EL (cell line): ENCODE measurements around the gene OR10J1.
"Not testable (repeated sequence)": the region's sequence is repeated elsewhere in the genome, so short reads cannot be mapped to it uniquely, and the experiment has no call there.

Experiments
- DNase-seq: peaks from one replicate; pipeline ENCODE4 v3.0.0-alpha.2; 2016

The OR10J1 gene, protein sequence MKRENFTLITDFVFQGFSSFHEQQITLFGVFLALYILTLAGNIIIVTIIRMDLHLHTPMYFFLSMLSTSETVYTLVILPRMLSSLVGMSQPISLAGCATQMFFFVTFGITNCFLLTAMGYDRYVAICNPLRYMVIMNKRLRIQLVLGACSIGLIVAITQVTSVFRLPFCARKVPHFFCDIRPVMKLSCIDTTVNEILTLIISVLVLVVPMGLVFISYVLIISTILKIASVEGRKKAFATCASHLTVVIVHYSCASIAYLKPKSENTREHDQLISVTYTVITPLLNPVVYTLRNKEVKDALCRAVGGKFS

DNA sequence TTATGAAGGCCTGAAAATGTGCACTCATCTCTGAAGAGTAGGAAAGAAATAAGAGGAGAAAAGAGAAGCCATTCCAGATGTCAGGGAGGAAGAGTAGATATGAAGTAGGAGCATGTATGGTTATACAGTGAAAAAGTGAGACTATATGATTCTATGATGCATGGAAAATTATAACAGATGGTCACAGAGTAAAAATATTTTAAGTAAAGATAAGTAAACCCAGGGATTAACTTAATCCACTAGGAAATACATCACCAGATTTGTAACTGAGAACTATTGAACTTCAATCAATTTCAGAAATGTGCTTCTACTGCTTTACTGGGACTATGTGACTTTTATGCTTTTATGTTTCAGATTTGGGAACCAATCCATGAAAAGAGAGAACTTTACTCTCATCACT lies at the start of gene OR10J1:
TSS of gene OR10J1 (plus strand) at position 301 of the 400 bp plus-strand sequence. CDS start at position 371, 70 bp downstream.
- no peak for DNase-seq

DNA sequence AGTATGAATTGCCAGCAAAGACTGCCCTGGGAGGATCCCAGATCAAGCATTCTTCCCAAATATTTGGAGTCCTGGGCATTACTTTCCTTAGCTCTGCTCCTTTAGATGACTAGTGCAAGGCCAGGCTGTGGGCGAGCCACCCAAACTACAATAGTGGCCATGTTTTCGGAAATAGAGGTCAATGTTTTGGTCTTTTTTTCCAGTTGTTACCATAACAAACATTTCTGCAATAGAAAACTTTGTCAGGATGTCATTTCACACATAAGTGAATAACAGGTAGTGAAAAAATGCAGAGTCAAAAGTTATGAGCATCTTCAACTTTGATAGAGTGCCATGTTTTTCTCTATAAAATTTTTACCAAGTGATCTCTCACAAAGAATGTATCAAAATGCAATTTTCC lies 32.7 kb upstream of the OR10J1 start:
- DNase-seq = no peak

DNA sequence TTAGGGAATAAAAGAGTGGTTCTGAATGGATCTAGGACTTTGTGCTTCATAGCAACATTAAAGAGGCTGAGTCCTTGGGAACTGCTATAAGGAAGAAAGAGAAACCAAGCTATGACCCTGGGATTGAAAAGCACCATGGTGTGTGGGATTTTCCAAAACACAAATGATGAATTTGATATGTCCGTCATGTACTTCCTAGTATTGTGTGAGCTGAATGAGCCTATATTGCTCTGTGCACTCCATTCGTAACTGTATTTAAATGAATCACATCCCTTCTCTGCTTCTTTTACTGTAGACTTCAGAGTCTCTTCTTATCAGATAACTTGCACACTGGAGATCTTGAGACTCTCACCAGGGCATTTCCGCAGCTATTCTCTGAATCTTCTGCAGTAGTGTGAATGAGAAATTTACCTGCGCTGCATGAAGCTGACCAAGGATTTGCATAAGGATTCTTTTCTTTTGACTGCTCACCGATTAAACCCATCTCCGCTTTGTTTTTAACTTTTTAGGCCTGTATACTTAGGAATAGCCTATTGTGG lies 30.6 kb upstream of the OR10J1 start:
- no peak for DNase-seq

DNA sequence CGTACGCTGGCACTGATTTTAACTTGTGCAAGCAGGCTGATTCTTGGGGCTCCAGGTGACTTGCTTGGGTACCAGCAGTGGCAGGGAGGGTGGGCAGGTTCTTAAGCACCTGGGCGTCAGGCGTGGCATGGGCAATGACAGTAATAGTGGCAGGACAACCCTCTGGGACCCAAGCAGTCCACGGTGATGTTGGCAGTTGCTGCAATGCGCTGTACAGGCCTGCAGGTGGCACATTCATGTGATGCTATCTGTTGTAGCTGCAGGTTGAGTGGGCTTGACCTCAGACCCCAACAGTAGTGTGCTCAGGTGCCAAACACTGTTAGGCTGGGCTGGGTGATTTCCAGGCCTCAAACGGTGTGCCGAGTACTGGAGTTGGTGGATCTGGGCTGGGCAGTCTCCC lies 17.7 kb upstream of the OR10J1 start:
- no peak for DNase-seq

DNA sequence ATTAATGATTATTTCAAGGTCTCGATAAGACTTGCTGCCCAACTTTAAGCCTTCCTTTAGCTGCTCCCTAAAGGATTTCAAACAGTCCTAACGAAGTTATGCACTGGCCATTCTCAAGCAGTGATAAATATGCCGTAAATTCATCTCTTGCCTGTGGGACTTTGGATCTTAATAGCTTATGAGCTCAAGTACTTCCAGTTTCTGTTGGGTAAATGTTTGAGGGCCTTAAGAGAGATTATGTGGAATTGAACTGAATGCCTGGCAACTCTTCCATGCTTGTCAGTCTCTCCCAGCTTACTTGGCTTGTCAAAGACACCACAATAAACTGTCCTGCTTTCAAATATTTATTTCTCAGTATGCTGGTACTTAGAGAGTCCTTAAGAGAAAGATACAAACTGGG lies 11.0 kb upstream of the OR10J1 start:
- peak; percentile 62 for DNase-seq

DNA sequence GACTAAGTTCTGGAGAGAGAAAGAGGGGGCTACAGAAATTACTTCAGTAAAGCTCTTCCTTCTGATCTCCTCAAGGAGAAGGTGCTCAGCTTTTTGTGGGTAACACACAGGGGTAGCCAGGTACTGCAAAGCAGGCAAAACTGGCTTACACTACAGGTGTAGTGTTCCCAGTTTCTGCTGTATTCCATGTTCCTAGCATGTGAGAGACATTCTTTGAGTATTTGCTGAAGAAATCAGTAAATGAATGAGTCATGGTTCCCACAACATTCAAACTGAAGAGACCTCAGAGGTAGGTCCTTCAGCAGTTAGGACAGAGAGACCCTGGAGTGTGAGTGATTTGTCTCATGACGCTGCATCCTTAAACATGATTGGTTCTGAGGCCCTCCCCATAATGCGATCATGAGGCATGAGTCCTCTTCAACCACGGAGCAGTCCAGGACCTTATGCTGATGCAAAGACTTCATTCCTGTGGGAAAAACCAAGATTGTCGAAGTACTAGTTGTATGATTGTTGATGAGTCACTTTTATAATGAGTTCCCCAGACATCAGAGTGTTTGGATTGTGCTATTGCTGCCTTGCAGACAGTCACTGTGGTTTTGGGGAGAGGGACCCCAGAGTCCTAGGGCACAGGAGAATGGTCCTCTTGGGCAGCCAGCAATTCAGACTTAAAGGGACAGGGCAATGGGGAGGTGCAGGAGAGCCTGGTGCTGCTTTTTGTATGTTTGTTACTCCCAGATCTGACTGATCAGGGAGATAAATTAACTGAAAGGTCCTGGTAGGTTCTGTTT lies 10.3 kb upstream of the OR10J1 start:
- DNase-seq = peak; percentile 98

DNA sequence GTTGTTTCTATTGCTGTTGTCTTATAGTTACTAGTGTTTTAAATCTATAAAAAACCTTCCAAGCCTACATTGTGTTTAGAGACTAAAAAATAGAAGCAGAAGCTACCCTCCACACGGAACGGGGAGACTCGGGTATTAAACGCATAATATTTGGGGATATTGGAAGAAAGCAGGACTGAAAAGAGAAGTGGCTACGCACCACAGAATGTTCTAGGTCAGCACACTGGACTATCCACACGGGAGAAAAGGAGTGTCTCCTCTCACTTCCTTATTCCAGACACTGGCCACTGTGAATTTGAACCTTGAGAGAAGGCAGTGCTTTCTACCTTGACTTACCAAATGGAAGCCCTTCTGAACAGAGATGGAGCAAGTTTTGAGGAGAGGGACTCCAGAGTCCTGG lies 8.5 kb upstream of the OR10J1 start:
- no peak for DNase-seq

DNA sequence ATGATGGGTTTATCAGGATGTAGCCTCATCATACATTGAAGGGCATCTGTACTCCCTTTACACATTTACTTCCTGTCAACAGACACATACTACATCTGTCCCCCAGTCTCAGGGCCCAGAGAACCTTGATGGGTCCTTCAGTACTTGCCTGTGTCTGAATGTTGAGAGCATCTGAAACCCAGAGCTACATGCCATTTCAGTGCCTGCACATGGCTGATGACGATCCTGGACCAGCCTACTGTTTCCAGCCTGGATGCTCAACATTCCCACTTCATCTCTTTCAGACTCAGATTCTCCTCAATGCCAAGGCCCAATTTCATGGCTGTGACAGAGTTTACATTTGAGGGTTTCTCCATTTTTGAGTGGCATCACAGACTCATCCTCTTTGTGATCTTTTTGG lies 7.6 kb upstream of the OR10J1 start, which contains the start of gene OR10J4:
TSS of gene OR10J4 (plus strand) at position 301 of the 400 bp plus-strand sequence.
- no peak for DNase-seq

DNA sequence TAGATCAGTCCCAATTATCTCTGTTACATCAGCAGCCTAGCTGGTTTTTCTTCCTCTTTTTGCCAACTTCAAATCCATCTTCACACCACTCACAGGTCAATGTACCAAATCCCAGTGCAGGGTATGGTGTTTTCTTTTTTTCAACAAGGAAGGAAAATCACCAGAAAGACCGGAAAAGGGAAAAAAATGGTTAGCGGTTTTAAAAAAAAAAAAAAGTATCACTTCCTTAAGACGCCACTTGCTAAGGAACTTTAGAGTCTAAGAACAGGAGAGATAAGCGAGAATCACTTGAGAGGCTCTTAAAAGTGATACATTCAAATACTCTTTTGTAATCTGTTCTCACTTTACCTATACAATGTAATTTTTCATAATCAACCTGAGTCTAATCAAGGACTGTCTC lies 3.1 kb upstream of the OR10J1 start:
- DNase-seq = no peak

DNA sequence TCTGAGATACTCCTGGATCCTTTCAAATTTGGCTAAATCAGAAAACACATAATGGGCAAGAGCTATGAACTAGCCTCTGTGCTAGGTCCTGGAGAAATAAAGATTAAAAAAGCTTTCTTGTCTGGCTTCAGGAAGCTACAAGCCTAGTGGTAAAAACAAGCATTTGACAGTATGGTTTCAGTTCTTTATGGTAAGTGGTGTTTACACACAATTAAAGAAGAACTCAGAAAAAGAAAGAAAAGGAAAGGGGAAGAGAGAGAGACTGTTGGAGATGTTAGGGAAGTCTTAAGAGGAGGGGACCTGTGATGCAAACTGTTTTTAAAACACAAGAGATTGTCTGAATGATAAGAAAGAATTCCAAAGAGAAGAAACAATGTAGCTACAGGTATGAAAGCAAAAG lies 1.8 kb downstream of the OR10J1 start:
- no peak for DNase-seq

DNA sequence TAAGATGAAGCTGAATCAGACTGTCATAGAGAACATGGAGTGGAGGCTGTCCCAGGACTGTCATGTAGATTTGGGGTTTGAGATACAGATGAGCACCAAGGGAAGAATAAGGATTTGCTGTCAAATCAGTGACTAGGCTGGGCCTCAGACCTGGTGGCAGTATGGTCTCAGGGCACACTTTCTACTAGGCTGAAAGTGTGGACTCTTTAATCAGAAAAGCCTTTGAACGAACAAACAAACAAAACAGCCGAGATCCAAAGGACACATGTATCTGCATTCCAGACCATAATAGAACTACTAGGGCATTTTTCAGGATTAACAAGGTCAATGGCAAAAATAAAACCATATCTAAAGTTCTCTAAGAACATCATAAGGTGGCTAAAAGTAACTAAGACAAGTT lies 2.9 kb downstream of the OR10J1 start:
- DNase-seq = no peak

DNA sequence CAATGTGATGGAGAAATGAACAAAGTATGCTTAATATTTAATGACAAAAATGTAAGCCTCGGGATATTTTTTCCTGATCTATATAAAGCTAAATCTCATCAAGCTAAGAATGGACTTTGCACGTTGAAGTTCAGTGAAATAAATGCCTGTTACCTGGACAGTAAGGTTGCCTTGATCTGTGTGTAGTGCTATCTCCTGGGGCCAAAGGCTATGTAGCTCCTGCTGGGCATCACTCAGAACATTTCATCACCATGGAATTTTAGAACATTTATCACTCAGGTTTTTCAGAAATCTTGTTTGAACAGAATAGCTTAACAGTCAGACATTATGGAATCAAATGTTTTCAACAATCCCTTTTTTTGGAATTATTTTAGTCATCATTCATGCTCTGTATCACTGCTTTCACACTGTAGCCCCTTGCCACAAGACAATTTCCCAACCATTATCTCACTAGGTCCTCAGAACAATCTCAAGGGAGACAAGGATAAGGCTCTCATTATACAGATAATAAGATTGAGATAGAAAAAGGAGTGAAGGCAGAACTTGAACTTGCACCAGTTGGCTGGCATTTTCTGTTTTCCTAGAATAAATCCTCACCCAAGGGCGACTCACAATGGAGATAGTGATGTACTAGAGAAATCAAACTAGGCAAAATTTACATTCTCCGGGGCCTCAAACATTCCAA lies 3.7 kb downstream of the OR10J1 start:
- no peak for DNase-seq

DNA sequence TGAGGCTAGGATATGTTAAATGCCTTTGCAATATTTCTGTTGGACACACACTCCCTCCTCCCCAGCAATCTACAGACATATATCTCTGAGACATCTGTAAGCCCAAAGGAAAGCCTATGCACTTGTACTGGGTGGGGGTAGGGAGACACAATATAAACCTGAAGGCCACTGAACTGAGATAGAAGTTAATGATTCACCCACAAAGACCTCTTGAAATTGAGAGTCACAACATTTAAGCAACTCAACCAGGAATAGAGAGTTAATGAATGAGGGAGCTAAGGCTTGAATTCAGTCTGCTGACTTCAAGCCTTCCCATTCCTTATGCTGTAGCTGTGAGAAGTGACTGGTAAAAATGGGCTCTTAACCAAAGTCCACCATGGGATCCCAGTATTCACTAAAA lies 5.0 kb downstream of the OR10J1 start:
- no peak for DNase-seq

DNA sequence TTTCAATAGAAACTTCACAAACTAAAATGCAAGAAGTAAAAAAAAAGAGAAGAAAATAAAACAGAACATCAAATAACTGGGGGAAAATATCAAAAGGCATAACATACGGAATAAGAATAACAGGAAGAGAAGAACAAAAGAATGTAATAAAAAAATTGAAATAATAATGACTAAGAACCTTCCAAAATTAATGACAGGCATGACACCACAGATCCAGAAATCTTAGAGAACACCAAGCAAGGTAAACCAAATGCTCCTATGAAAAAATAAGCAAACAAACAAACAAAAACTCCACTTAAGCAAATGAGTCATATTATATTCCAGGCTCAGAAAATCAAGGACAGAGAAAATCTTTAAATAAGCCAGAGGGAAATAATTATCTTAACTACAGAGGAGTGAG lies 8.7 kb downstream of the OR10J1 start:
- no peak for DNase-seq

DNA sequence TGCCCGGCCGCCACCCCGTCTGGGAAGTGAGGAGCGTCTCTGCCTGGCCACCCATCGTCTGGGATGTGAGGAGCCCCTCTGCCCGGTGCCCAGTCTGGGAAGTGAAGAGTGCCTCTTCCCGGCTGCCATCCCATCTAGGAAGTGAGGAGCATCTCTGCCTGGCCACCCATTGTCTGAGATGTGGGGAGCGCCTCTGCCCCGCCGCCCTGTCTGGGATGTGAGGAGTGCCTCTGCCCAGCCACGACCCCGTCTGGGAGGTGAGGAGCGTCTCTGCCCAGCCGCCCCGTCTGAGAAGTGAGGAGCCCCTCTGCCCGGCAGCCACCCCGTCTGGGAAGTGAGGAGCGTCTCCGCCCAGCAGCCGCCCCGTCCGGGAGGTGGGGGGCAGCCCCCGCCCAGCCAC lies 10.1 kb downstream of the OR10J1 start:
- DNase-seq = not testable (repeated sequence)

DNA sequence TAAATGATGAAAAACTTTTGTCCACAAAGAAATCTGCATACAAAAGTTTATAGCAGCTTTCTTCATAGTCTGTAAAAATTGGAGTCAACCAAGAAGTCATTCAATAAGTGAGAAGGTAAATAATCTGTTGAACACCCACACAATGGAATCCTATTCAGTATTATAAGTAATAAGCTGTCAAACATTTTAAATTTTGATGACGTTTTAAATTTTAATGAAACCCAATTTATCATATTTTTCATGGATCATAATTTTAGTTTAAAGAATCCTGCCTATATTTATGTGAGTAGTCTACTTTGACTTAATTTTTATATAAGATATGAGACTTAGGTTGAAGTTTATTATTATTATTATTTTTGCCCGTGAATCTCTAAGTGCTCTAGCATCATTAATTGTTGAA lies 20.0 kb downstream of the OR10J1 start:
- no peak for DNase-seq

DNA sequence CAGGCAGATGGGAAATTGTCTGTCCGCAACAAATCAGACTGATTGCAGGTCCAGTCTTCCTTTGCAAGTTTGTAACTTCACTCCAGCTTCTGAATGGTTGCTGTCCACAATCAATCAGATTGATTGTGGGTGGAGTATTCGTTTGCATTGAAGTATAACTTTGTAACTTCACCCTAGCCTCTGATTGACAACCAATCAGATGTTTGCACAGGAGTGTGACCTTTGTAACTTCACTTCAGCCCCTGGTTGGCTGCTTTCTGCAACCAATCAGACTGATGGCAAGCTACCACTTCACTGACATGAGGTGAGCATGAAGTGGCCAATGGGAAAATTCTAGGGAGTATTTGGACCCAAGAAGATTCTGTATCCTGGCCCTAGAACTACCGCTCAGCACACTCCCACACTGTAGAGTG lies 25.7 kb downstream of the OR10J1 start:
- no peak for DNase-seq

DNA sequence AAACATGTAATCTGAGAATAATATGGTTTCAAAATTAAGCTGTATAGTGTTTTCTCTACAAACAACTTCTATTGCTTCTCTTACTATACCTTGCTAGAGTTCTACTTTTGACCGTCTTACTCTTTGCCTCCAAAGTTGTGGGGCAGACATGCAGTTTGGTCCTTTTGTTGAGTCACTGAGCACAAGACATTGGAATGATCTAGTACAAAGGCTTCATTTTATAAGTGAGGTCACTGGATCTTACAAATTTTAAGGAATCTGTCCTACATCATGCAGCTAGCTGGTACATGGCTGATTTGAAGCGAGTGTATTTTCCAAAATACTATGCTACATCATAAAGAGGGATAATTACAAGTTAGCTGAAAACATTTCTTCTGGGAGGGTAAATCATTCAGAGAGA lies 28.8 kb downstream of the OR10J1 start:
- no peak for DNase-seq

DNA sequence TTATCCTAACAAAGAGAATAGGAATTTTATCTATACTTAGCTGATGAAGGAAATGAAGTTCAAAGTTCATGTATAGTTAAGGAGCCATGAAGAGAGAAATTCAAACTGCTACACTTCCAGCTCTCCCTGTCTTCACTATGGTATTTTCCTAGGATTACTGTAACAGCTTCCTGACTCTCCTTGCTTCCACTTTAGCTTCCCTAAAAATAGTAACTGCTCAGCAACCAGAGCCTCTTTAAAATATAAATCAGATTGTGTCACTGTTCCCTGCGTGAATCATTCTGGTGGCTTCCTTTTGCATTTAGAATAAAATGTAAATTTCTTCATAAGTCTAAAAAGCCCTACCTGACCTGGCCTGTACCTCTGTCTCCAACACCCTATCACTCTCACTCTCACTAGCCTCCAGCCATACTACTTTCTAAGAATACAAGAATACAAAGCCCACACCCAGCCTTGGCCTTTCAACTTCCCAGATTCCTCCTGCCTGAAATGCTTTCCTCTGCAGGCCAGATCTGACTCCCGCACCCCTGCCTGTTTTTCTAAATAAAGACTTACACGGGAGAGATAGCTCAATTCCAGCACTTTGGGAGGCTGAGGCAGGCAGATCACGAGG lies 30.5 kb downstream of the OR10J1 start:
- peak; percentile 45 for DNase-seq

DNA sequence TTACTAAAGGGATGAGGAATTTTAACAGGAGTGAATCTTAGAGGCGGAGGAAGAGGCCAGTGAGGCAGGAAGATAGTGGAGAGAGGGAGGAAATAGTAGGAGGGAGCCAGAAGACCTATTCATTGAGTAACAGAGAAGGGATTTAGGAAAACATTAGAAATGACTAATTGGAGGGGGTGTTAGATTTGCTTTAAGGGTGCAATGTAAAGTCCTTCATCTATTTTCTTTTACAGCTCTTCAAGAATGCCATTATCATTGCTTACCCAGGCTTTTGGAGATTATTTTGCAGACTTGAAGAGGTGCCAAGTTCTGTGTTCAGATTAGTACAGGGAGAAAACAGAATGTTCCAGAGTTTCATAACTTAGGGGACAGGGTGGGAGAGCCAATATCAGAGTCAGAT lies 33.8 kb downstream of the OR10J1 start:
- peak; percentile 23 for DNase-seq

DNA sequence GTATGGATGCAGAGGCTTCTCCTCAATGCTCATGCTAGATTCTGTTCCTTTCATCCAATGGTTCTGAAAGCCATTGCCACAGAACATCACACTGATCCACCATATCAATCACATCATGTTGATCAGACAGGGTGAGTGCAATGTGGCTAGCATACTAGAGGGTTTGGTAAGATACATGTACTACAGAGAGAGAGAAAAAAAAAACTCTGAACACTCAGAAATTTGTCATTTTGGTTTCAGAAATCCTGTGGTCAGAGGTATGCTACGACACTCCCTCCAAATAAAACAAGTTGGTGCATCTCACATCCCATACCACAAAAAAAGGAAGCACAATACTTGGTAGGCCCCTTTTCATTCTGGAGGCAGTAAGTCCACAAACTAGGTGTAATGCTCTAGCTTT lies 35.4 kb downstream of the OR10J1 start:
- no peak for DNase-seq

DNA sequence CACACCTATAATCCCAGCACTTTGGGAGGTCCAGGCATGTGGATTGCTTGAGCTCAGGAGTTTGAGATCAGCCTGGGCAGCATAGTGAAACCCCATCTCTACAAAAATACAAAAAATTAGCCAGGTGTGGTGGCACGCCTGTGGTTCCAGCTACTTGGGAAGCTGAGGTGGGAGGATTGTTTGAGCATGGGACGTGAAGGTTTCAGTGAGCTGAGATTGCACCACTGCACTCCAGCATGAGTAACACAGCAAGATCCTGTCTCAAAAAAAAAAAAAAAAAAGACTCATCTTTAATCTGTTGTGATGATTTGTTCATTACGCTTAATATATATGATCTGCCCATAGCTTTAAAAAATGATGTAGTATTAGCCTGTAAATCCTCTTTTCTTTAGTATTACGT lies 44.0 kb downstream of the OR10J1 start:
- DNase-seq = no peak
